Stimulated activated effector memory CD8-positive, alpha-beta T cell treated with anti-CD3 and anti-CD28 coated beads, Interleukin-12 subunit alpha, Interleukin-12 subunit beta, amount 100 ng/mL, for 72 hours (primary cell): ENCODE measurements around the gene ZNF157.

Source experiments
- ATAC-seq: fragments of 150-1000 bp; cut with Tn5 transposase; 2 replicates; pipeline ENCODE4 v1.10.0; 2021
- DNase-seq, 2 donors: peaks; one replicate each; pipeline ENCODE4 v3.0.0; 2021 to 2022; ENCODE audit warnings: low spot score in 2 of 2
- H3K27ac Mint-ChIP-seq: one replicate; pipeline ENCODE4 v1.8.0; 2022; ENCODE audit warnings: mild to moderate bottlenecking, mixed read lengths
- H3K36me3 Mint-ChIP-seq: one replicate; pipeline ENCODE4 v1.8.0; 2022; ENCODE audit warnings: mild to moderate bottlenecking, mixed read lengths
- H3K4me1 Mint-ChIP-seq: one replicate; pipeline ENCODE4 v1.8.0; 2022; ENCODE audit warnings: mixed read lengths
- H3K4me3 Mint-ChIP-seq: one replicate; pipeline ENCODE4 v1.8.0; 2022; ENCODE audit warnings: mild to moderate bottlenecking, mixed read lengths
- H3K9me3 Mint-ChIP-seq: one replicate; pipeline ENCODE4 v1.8.0; 2022; ENCODE audit warnings: mixed read lengths

ZNF157 gene

DNA sequence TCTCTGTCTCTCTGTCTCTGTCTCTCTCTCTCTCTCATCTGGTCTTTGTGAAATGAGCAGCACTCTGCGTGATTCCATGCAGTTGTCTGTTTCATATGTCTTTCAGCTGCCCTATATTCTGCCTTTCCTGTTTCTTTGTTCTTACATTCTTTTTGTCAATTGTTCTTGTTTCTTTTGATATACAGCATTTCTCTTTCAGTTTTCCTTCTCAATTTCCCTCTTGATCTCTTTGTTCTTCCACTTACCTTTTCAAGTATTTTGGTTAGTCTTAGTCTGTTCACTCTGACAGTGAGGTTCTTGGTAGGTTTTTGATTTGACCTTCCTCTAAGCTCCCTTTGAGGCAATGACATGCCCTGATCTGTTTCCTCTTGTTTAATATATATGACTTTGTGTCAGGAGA is 20.4 kb downstream of the ZNF157 start:
- H3K27ac Mint-ChIP-seq = no peak overlapping the region
- no peak for ATAC-seq
- H3K9me3 Mint-ChIP-seq = no peaks in the 10 kb centered on the region
- no peak for DNase-seq
- H3K4me1 Mint-ChIP-seq = peaks cover 6% of the 10 kb centered on the region
- no peak overlapping the region for H3K4me3 Mint-ChIP-seq
- H3K36me3 Mint-ChIP-seq = no peaks in the 10 kb centered on the region

DNA sequence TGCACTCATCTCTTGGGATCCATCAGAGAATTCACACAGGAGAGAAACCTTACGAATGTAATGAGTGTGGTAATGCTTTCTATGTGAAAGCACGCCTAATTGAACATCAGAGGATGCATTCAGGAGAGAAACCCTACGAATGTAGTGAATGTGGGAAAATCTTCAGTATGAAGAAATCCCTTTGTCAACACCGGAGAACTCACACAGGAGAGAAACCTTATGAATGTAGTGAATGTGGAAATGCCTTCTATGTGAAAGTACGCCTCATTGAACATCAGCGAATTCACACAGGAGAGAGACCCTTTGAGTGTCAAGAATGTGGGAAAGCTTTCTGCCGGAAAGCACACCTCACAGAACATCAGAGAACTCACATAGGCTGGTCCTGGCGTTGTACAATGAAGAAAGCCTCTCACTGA is 42.8 kb downstream of the ZNF157 start:
- Mint-ChIP-seq H3K27ac (no peak overlapping the region), H3K4me3 (no peak overlapping the region), H3K36me3 (no peaks in the 10 kb centered on the region), H3K4me1 (no peaks in the 10 kb centered on the region), H3K9me3 (peaks cover 7% of the 10 kb centered on the region)
- ATAC-seq (no peak), DNase-seq (no peak)

DNA sequence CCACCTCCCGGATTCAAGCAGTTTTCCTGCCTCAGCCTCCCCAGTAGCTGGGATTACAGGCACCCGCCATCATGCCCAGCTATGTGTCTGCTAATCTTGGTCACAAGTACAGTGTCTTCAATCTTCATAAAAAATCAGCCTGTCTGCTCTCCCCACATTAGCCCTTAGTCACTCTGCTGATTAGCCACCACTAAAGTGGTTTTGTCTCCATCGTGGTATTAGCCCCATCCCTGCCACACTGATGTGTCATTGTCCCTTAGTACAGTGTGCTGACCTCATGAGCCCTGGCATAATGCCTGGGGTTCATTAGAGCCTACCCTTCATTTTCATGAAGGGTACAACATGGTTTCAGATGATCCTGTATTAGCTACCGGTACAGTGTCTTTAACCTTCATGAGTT is 49.9 kb downstream of the ZNF157 start:
- peaks cover 6% of the 10 kb centered on the region for H3K9me3 Mint-ChIP-seq
- H3K4me1 Mint-ChIP-seq = no peaks in the 10 kb centered on the region
- no peaks in the 10 kb centered on the region for H3K36me3 Mint-ChIP-seq
- H3K4me3 Mint-ChIP-seq = no peak overlapping the region
- no peak for ATAC-seq
- no peak for DNase-seq
- H3K27ac Mint-ChIP-seq = no peak overlapping the region

DNA sequence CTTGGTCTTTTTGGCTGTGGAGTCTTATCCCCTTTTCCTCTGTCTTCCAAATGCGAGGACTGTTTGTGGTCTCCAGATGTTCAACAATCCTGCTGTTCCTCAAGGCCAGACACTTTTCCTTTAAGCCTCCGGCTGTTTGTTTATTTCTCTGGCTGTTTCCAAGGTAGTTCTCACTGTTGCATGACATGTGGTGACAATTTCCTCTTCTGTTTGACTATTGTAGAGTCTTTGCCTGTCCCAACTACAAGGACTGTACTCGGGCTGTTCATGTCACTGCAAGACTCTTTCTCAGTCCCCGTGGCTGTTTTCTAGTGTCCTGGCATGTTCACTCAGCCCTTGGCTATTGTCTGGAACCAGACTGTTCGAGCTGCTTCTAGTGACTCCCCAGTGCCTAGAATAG is 50.6 kb downstream of the ZNF157 start:
- DNase-seq (no peak), ATAC-seq (no peak)
- no peak overlapping the region for H3K4me3 Mint-ChIP-seq
- H3K9me3 Mint-ChIP-seq = peaks cover 6% of the 10 kb centered on the region
- no peak overlapping the region for H3K27ac Mint-ChIP-seq
- H3K4me1 Mint-ChIP-seq = no peaks in the 10 kb centered on the region
- H3K36me3 Mint-ChIP-seq = no peaks in the 10 kb centered on the region

DNA sequence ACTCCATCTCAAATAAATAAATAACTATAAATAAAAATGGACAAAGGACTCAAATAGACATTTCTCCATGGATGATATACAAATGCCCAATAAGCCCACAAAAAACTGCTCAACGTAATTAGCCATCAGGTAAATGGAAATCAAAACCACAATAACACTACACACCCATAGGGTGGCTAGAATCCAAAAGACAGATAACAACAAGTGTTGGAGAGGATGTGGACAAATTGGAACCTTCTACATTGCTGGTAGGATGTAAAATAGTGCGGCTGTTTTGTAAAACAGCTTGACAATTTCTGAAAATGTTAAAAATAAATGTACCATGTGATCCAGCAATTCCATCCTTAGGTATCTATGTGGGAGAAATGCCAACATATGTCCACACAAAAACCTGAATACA is 52.1 kb downstream of the ZNF157 start:
- no peaks in the 10 kb centered on the region for H3K36me3 Mint-ChIP-seq
- DNase-seq (no peak), ATAC-seq (no peak)
- no peak overlapping the region for H3K27ac Mint-ChIP-seq
- no peaks in the 10 kb centered on the region for H3K4me1 Mint-ChIP-seq
- H3K4me3 Mint-ChIP-seq = no peak overlapping the region
- peaks cover 6% of the 10 kb centered on the region for H3K9me3 Mint-ChIP-seq

DNA sequence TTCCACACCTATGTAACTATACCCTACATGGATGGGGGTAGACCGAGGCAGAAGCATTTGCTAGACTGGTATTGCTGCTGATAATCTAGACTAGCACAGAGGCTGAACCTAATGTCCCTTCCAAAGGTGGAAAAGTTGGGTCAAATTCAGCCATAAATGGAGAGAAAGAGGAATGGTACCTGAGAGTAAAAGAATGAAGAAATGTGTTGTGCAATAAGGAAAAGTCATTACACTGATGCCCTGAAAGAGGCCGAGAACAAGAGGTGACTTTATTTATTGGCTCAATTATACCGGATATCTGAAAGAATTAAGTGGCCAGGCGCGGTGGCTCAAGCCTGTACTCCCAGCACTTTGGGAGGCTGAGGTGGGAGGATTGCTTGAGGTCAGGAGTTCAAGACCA is 60.5 kb downstream of the ZNF157 start:
- DNase-seq (no peak), ATAC-seq (no peak)
- Mint-ChIP-seq H3K36me3 (no peaks in the 10 kb centered on the region), H3K4me3 (no peak overlapping the region), H3K4me1 (no peaks in the 10 kb centered on the region), H3K9me3 (no peaks in the 10 kb centered on the region), H3K27ac (no peak overlapping the region)

DNA sequence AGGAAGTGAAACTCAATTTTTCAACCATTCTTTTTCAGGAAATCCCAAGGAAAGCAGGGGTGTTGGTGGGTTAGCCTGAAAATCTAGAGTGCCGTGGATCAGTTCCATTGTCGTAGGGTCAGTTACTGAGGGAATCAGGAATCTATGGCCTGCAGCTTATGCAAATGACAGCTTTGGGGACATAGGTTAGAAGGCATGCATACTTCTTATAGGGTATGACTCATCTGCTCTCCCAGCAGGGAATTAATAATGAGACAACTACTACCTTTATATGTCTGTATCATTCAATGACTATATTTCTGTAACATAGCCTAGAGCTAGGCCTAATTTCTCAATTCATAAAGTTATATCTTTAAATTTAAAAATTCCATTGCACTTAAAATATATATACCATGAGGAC is 76.1 kb downstream of the ZNF157 start:
- ATAC-seq (no peak), DNase-seq (no peak)
- peaks cover 22% of the 10 kb centered on the region for H3K36me3 Mint-ChIP-seq
- H3K4me1 Mint-ChIP-seq = no peaks in the 10 kb centered on the region
- H3K4me3 Mint-ChIP-seq = no peak overlapping the region
- H3K27ac Mint-ChIP-seq = no peak overlapping the region
- peaks cover 10% of the 10 kb centered on the region for H3K9me3 Mint-ChIP-seq

DNA sequence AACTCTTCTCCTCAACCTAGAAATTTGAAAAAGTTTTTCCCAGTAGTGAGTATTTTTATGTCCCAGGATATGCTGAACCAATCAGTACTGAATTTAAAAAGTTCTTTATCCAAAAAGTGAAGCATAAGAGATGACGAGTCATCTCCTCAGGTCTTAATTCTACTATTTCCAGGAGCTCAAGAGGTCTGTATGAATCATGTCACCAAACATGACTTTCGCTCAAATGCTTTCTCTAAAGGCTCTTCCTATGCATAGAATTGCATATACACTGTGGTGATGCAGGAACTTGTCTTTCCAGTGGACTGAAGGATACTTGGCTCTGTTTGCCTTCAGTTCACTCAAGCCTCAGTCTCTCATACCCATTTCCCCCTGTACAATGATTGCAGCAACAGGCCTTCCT is 76.6 kb downstream of the ZNF157 start:
- H3K4me1 Mint-ChIP-seq = no peaks in the 10 kb centered on the region
- ATAC-seq = no peak
- peaks cover 10% of the 10 kb centered on the region for H3K9me3 Mint-ChIP-seq
- peaks cover 27% of the 10 kb centered on the region for H3K36me3 Mint-ChIP-seq
- H3K4me3 Mint-ChIP-seq = no peak overlapping the region
- DNase-seq = no peak
- no peak overlapping the region for H3K27ac Mint-ChIP-seq

DNA sequence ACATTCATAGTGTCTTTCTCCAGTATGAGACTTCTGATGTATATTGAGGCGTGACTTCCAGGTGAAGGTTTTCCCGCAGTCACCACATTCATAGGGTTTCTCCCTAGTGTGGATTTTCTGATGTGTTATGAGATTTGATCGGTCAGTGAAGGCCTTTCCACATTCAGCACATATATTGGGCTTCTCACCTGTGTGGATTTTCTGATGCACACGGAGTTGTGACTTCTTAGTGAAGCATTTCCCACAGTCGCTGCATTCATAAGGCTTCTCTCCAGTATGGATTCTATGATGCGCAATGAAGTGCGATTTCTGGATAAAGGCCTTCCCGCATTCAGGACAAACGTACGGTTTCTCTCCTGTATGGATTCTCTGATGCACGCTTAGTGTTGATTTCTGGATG is 77.2 kb downstream of the ZNF157 start:
- Mint-ChIP-seq H3K9me3 (peaks cover 10% of the 10 kb centered on the region), H3K4me1 (no peaks in the 10 kb centered on the region), H3K27ac (no peak overlapping the region), H3K36me3 (peaks cover 34% of the 10 kb centered on the region), H3K4me3 (no peak overlapping the region)
- ATAC-seq (no peak), DNase-seq (no peak)

DNA sequence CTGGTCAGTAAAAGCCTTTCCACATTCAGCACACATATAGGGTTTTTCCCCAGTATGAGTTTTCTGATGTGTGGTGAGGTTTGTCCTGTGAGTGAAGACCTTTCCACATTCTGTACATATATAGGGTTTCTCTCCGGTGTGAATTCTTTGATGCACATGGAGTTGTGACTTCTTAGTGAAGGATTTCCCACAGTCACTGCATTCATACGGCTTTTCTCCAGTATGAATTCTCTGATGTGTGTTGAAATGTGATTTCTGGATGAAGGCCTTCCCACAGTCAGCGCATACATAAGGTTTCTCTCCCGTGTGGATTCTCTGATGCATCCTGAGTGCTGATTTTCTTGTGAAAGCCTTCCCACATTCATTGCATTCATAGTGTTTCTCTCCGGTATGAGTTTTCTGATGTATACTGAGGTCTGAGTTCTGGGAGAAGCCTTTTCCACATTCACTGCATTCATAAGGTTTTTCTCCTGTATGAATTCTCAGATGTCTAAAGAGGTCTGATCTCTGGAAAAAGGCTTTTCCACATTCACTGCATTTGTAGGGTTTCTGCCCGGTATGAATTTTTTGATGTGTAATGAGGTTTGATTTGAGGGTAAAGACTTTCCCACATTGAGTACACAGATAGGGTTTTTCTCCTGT is 77.9 kb downstream of the ZNF157 start:
- no peak for ATAC-seq
- Mint-ChIP-seq H3K27ac (no peak overlapping the region), H3K4me1 (no peaks in the 10 kb centered on the region), H3K36me3 (peaks cover 40% of the 10 kb centered on the region), H3K4me3 (no peak overlapping the region), H3K9me3 (peaks cover 10% of the 10 kb centered on the region)
- DNase-seq = no peak

DNA sequence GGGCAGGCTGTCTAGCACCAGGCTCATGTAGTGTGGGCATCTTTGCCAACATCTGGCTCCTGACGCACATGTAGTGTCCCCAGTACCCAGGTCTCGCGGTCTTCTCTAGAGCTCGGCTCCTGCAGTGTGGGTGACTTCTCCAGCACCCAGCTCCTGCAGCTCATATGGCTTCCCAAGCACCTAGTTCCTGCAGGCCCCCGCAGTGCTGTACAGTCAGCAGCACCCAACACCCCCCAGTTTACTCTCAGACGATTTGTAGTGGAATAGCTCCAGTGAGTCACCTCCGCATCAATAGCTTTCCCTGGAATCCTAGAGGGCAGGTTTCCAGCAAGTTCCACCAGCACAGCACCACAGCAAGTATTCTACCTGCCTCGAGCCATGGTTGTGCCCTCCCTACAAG is 81.7 kb downstream of the ZNF157 start:
- peaks cover 72% of the 10 kb centered on the region for H3K36me3 Mint-ChIP-seq
- no peak for ATAC-seq
- no peak overlapping the region for H3K4me3 Mint-ChIP-seq
- H3K9me3 Mint-ChIP-seq = peaks cover 8% of the 10 kb centered on the region
- no peak for DNase-seq
- no peak overlapping the region for H3K27ac Mint-ChIP-seq
- peaks cover under 1% of the 10 kb centered on the region for H3K4me1 Mint-ChIP-seq

DNA sequence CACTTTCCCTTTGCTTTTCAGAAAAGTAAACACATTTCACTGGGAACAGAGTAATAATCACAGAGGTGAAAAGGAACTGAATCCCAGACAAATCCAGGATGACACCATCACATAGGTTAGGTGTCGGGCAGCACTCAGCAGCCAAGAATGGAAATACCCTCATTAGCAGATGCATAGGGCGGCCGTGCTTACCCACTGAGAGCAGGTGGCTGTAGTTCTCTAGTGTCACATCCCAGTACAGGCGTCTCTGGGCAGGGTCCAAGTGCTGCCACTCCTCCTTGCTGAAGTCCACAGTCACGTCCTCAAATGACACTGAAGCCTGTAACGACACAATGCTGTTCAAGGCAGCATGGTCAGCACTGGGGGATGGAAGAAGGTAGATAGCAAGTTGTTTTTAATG is 85.7 kb downstream of the ZNF157 start:
- Mint-ChIP-seq H3K27ac (no peak overlapping the region), H3K4me1 (peaks cover 11% of the 10 kb centered on the region), H3K9me3 (no peaks in the 10 kb centered on the region), H3K36me3 (peaks cover 57% of the 10 kb centered on the region), H3K4me3 (no peak overlapping the region)
- ATAC-seq (no peak), DNase-seq (no peak)

DNA sequence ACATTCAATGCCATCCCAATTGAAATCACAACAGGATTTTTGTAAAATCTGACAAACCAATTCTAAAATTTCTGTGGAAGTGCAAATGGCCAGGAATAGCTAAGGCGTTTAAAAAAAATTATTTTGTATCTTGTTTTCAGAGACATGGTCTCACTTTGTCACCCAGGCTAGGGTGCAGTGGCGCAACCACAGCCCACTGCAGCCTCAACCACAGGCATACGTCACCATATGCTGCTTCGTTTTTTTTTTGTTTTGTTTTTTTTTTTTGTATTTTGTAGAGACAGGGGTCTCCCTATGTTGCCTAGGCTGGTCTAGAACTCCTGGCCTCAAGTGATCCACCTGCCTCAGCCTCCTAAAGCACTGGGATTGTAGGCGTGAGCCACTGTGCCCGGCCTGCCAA is 88.2 kb downstream of the ZNF157 start:
- peaks cover 39% of the 10 kb centered on the region for H3K36me3 Mint-ChIP-seq
- H3K27ac Mint-ChIP-seq = peak overlapping the region; percentile 43
- peak in 1 of 2 donors; percentile 46 for DNase-seq
- H3K9me3 Mint-ChIP-seq = peaks cover 5% of the 10 kb centered on the region
- H3K4me3 Mint-ChIP-seq = no peak overlapping the region
- peak; percentile 71 for ATAC-seq
- H3K4me1 Mint-ChIP-seq = peaks cover 17% of the 10 kb centered on the region

DNA sequence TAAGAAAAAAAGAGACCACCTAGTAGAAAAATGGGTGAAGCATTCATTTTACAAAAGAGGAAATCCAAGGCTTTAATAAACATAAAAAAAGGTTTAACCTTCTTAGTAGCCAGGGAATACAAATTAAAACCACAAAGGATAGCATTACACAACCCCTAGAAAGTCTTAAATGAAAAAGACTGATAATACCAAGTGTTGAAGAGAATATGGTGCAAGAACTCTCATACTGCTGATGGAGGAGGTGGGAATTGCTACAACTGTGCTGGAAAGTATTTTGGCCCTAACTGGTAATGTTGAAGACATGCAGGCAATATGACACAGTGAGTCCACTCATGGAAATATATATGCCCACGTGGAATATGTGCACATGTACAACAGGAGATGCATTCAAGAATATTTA is 90.2 kb downstream of the ZNF157 start:
- H3K9me3 Mint-ChIP-seq = peaks cover 5% of the 10 kb centered on the region
- H3K36me3 Mint-ChIP-seq = peaks cover 22% of the 10 kb centered on the region
- H3K4me1 Mint-ChIP-seq = peaks cover 17% of the 10 kb centered on the region
- DNase-seq (no peak), ATAC-seq (no peak)
- H3K4me3 Mint-ChIP-seq = no peak overlapping the region
- H3K27ac Mint-ChIP-seq = no peak overlapping the region
